H1 (cell line): ENCODE results near the gene EXD3. TPM values are rescaled to one million over a fixed set of nuclear protein-coding genes. Genes with fewer than 3 reads are reported as not detected.

Experiments
- BACH1 ChIP-seq: IDR thresholded peaks from 2 replicates; pipeline ENCODE4 v1.6.1; 2012; ENCODE audit warnings: low read length, improper control_type of control experiment
- CHD2 ChIP-seq: IDR thresholded peaks from 2 replicates; pipeline ENCODE4 v1.6.1; 2012; ENCODE audit warnings: low read length, improper control_type of control experiment
- CTCF ChIP-seq, 3 experiments: IDR thresholded peaks; 1 replicate in 2 of 3; 2 replicates in 1 of 3; pipeline versions ENCODE4 v1.5.1 to v1.6.1; 2011; ENCODE audit warnings: low read length in 3 of 3, mild to moderate bottlenecking in 3 of 3, inconsistent platforms in 2 of 3, low read depth in 1 of 3, moderate library complexity in 1 of 3; ENCODE audit not compliant: insufficient read depth in 1 of 3; ENCODE audit errors: control extremely low read depth in 1 of 3
- GABPA ChIP-seq: IDR thresholded peaks from 2 replicates; pipeline ENCODE4 v1.6.1; 2011; ENCODE audit warnings: mild to moderate bottlenecking, low read length, moderate library complexity, borderline replicate concordance; ENCODE audit not compliant: insufficient read depth
- JUND ChIP-seq: IDR thresholded peaks from 2 replicates; pipeline ENCODE4 v1.6.1; 2011; ENCODE audit warnings: mild to moderate bottlenecking, improper control_type of control experiment, low read length
- MAFK ChIP-seq: IDR thresholded peaks from 2 replicates; pipeline ENCODE4 v1.6.1; 2012; ENCODE audit warnings: low read depth, mild to moderate bottlenecking, improper control_type of control experiment, low read length
- POU5F1 ChIP-seq: IDR thresholded peaks from 2 replicates; pipeline ENCODE4 v1.6.1; 2011; ENCODE audit warnings: low read depth, mild to moderate bottlenecking, low read length, moderate library complexity
- RAD21 ChIP-seq, 2 experiments: IDR thresholded peaks in 1 of 2; conservative IDR thresholded peaks in 1 of 2; 2 replicates each; pipeline ENCODE4 v1.6.1; 2011; ENCODE audit warnings: low read depth in 2 of 2, low read length in 2 of 2, improper control_type of control experiment in 1 of 2, inconsistent platforms in 1 of 2, mild to moderate bottlenecking in 1 of 2, moderate library complexity in 1 of 2
- RFX5 ChIP-seq: IDR thresholded peaks from 2 replicates; pipeline ENCODE4 v1.6.1; 2011; ENCODE audit warnings: low read depth, low read length, improper control_type of control experiment, borderline replicate concordance
- RNF2 ChIP-seq: fragments of 200-900, 300-1000 bp; sonication (generic); IDR thresholded peaks from 2 replicates; pipeline ENCODE4 v1.7.1; 2016; ENCODE audit warnings: borderline replicate concordance, low read depth, mild to moderate bottlenecking, antibody characterized with exemption, low read length; ENCODE audit not compliant: poor library complexity, severe bottlenecking; ENCODE audit errors: missing control alignments
- YY1 ChIP-seq: IDR thresholded peaks from 2 replicates; pipeline ENCODE4 v1.6.1; 2011; ENCODE audit warnings: low read depth, mild to moderate bottlenecking, low read length
- ZNF274 ChIP-seq: IDR thresholded peaks from 2 replicates; pipeline ENCODE4 v1.7.0; 2012; ENCODE audit warnings: low read length, borderline replicate concordance; ENCODE audit errors: extremely low read depth
- polyA plus RNA-seq, 7 experiments: library from polyadenylated mRNA; depleted of rRNA in 3 of 7; stranded (reverse) in 5 of 7; unstranded in 2 of 7; fragments of >200 nt in 5 of 7; fragments of 200-250 nt in 2 of 7; gene quantifications; 1 replicate in 5 of 7; 2 replicates in 1 of 7; 4 replicates in 1 of 7; pipeline versions ENCODE4 v1.2.1 to v1.2.3, GENCODE V29; 2011 to 2013; ENCODE audit warnings: missing spikeins in 2 of 7, mixed read lengths in 2 of 7
- total RNA-seq: library from RNA; stranded (reverse); fragmentation: NEBNext Ultra II Directional; extraction: Animal tissue kit (Norgen Biotek cat#: 25700); gene quantifications from 2 replicates; pipeline ENCODE4 v1.2.1, GENCODE V29; 2021

EXD3 gene
- total and polyA plus RNA-seq, 2 of the 8 experiments (the other 6 are each of a cell fraction or from before 2014, with no cell fraction given) = 7.2 to 9.4 TPM

DNA sequence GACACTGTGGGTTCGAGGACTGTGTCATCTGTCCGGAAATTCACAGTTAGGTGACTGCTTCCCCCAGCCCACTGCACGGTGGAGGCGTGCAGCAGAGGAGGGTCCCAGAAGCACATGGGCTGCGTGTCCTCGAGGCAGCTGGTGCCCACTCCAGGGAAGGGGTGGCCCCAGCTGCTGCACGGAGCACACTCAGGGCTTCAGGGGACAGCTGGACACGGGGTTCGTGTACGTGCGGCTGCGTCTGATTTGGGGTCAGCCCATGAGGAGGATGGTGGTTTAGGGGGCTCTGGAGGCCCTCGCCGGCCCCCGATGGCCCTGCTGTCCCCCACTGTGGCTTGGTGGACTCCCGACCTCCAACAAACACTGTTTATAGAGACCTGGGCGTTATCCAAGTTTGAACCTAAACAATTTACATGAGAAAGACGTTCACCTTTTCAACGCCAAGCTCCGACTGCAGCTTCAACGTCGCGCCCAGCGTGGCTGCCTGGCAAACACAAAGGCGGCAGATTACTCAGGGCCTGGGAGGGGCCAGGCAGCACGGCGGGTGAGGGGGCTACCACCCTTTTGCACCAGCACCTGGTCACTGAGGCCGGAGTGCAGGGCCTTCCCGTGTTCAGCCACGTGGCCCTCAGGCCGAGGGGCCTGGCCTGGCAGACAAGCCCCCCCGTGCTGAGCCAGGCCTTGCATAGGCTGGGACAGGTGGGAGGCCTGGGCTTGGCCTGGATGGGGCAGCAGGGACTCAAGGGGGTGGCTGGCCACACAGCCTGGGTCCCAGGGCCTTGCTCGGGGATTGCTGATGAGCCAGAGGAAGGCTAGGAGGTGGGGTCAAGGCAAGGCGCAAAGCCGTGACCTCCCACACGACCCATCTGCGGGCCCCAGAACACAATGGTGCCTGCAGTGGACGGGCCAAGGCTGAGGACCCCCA lies 55.2 kb downstream of the EXD3 start (continued):
- TF ChIP-seq CTCF (IDR thresholded peaks at IDR 0.05; ENCODE audit: control extremely low read depth in 1 of 3, insufficient read depth in 1 of 3, low read depth in 1 of 3, low read length in 3 of 3) (no peak), POU5F1 (no peak), RNF2 (no peak), CHD2 (no peak), RAD21 (IDR thresholded peaks at IDR 0.05 in 1 of 2, conservative IDR thresholded peaks at IDR 0.05 in 1 of 2; ENCODE audit: low read depth in 2 of 2, low read length in 2 of 2) (no peak), RFX5 (no peak), ZNF274 (no peak), BACH1 (no peak), MAFK (no peak), JUND (no peak), GABPA (no peak), YY1 (no peak)
- TF ChIP-seq, all 59 proteins: peak for 0
